LNCAP (cell line): Measurements from ENCODE around the gene ATG2B.

Experiments used
- TF ChIP-seq, protein P1 (sequence below): fragments of 450-650 bp; IDR thresholded peaks from 2 replicates; pipeline ENCODE4 v1.5.1; 2017; ENCODE audit warnings: mild to moderate bottlenecking

ATG2B gene

DNA sequence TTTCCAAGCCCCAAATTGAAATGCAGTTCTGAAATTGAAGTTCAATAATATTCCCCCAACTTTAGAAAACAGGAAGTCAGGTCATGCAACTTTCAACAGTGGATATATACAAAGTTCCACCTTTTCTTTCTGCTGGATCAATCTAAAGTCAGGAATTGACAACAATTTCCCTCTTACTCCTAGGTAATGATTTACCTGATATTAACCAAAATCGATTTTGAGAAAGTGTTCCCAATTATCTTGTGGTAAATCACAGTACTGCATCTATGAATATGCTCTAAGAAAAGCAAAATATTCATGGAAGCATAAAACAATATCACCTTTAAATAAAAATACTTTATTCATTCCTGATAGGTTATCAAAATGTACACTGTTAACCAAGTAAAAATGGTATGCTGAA lies 78.7 kb downstream of the ATG2B start:
- TF ChIP-seq, protein P1, sequence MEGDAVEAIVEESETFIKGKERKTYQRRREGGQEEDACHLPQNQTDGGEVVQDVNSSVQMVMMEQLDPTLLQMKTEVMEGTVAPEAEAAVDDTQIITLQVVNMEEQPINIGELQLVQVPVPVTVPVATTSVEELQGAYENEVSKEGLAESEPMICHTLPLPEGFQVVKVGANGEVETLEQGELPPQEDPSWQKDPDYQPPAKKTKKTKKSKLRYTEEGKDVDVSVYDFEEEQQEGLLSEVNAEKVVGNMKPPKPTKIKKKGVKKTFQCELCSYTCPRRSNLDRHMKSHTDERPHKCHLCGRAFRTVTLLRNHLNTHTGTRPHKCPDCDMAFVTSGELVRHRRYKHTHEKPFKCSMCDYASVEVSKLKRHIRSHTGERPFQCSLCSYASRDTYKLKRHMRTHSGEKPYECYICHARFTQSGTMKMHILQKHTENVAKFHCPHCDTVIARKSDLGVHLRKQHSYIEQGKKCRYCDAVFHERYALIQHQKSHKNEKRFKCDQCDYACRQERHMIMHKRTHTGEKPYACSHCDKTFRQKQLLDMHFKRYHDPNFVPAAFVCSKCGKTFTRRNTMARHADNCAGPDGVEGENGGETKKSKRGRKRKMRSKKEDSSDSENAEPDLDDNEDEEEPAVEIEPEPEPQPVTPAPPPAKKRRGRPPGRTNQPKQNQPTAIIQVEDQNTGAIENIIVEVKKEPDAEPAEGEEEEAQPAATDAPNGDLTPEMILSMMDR, result no peak

DNA sequence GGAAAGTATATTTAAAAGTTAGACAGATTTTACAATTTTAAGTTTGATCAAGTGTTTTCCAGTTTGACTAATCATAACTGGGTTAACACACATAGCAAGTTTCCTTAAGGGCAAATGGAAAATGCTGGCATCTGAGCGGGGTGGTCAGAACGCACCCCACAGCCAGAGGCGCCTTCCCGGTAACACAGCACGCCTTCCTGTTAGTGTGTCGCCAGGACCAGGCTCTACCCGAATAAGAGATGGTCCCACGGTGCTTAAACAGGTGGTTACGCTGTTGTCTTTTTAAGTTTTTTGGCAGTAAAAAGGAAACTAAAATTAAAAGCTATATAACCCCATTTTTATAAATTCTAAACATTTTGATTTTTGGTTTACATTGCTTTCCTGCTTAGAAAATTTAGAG lies 79.1 kb downstream of the ATG2B start:
- TF ChIP-seq, protein P1, result no peak

DNA sequence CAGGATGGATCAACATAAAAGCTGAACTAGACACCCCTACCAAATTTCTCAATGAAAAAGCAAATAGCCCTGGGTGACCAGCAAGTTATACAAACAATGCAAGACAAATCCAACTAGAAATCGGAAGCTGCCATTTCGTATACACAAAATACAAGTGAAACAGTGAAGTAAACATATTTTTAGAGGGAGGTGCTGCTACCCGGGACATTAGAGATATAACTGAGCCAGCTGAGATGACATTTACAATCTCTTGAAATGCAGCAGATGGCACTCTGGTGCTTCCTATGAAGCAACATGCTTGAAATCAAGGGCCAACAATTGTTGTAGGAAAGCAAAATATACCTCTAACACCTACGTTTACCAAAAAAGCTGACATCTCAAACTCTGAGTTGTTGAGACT lies 81.7 kb downstream of the ATG2B start:
- TF ChIP-seq, protein P1, result peak; percentile 39; the same call in 1 of the 2 replicates

DNA sequence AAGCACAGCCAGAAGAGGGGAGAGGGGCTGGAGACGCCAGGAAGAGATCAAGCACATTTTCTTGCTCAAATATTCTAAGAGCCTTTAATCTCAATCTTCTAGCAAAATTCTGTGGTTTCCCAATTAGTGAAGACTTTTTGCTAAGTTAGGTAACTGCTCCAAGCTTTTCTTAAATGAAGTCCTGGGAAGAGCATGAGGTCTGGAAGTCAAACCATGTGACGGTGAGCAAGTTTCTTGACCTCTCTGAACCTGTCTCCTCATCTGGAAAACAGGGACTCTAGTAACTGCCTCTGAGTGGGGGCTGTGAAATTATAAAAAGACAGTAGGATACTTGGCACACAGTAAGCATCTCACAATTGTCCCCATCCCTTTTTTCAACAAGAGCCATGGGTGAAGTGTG lies 83.0 kb downstream of the ATG2B start:
- TF ChIP-seq, protein P1, result no peak

DNA sequence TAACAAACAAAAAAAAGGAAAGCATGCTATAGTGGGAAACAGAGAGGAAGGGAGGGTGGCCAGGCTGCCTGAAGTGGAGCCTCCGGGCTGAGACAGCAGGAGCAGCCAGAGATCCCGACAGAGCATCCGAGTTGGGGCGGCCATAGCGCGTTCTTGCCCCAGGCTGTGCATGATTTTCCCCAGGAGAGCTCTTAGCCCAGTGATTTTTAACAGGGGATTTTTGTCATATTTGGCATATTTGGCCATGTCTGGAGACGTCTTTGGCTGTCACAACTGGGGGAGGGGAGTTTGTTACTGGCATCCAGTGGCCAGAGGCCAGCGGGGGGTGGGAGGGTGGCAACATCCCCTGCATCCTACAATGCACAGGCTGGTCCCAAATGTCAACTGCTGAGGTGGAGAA lies 83.6 kb downstream of the ATG2B start:
- TF ChIP-seq, protein P1, result no peak

DNA sequence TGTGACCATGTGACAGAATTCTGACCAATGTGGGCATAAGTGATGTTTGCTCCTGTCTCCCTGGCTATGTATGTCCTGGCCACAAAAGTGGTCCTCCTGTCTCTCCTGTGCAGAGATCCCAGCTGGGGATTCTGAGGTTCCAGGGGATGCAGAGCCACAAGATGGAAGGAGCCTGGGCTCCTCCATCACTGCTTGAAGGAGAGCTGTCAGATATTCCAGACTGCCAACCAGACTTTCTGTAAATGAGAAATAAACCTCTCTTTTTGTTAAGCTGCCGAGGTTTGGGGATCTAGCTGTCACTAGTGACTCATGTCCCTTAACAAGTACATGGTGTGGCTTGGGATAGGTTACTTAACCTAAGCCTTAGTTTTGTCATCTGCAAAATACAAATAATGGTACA lies 85.3 kb downstream of the ATG2B start:
- TF ChIP-seq, protein P1, result no peak

DNA sequence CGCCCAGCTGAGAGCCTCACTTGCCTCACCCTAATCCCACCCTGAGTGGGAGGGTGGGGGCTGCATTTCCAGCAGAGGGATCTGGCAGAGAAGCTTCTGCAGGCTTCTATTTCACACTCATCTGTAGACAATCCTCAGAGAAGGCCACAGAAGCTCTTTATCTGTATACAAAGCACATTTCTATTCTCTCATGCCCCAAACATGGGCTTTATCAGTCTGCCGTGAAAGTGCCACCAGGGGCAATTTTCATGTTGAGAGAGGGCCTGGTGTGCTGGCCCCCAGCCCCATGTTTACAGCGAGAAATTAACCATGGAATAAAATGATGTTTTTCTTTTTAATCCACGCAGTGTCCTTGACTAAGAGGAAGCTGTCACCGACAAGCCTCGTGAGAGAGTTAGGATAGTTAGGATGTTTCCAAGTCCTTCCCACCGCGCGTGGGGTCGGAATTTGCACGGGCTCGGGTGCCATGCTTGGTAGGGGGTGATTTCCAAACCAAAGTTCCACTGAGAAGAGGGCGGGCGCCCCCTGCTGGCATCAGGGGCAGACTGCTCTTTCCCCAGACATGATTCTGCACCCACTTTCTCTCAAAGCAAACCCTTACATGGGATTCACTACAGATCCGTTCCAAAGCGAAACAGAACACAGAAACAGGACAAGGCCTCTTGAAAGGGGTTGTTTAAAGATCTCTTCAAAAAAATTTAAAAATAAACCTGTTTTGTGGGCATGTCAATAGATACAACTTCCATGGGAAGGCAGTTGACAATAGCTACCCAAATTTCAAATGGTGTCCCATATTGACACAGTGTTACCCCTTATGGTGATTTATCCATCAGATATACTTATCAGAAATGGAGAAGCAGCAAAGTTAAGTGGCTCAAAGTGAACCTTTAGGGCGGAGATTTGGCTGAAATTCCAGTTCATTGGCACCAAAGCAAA lies 87.7 kb downstream of the ATG2B start:
- TF ChIP-seq, protein P1, result peak; percentile 97
